Measurements from ENCODE around the gene ZSCAN25. TPM values are rescaled to one million over a fixed set of nuclear protein-coding genes. Genes with fewer than 3 reads are reported as not detected.
A peak's percentile ranks its signal among the peaks of the same experiment; 100 is the strongest.

ZSCAN25 gene
- total and polyA plus RNA-seq, 2 of the 13 experiments (the other 11 are each of a cell fraction or from before 2014, with no cell fraction given): 12.1 to 16.8 TPM

DNA sequence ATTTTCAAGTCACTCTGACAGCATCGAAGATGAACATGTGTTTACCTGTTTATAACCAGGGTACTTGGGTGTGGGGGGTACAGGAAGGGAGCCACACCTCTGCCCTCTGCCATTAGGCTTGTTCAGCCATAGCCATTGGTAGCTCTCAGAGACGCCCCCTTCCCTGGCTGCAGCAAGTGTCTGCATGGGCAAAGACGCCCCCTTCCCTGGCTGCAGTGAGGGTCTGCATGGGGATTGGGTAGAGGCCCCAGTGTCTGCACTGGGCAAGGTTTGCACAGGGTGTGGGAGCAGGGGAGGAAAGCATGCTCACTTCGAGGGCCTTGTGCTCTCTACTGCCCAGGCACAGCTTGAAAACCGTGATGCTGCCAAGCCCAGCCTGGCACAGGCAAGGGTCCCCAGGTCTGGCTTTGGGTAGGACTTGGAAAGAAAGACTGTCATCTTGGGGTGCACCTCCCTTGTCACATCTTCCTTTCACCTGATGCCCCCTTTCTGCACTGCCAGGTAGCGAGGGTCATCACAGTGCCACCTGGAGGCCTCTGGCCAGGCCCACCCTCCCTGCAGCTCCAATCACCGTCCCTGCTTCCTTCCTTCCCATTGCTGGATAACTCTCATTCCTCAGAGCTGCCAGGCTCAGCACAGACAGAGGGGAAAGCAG lies 15.0 kb upstream of the ZSCAN25 start (continued):
- TF ChIP-seq TEAD3 (CRISPR knock-in tag; optimal IDR thresholded peaks at IDR 0.05; ENCODE audit: borderline replicate concordance) (peak; percentile 29), IKZF4 (CRISPR knock-in tag; IDR thresholded peaks at IDR 0.05; ENCODE audit: borderline replicate concordance, low read depth, not compliant biosample characterization) (no peak), PHF8 (CRISPR knock-in tag; IDR thresholded peaks at IDR 0.05) (no peak), STAG1 (CRISPR knock-in tag; IDR thresholded peaks at IDR 0.05) (peak; percentile 30), HNRNPL (IDR thresholded peaks at IDR 0.05; ENCODE audit: low read depth, low read length) (0 out of 2 replicates have a peak, but pooled peaks have one; percentile 38), HDAC6 (IDR thresholded peaks at IDR 0.05; ENCODE audit: low read depth, low read length) (no peak), ZNF83 (CRISPR knock-in tag; IDR thresholded peaks at IDR 0.05; ENCODE audit: borderline replicate concordance) (no peak), GPN1 (CRISPR knock-in tag; IDR thresholded peaks at IDR 0.05; ENCODE audit: borderline replicate concordance) (no peak)
- TF ChIP-seq, protein P1, sequence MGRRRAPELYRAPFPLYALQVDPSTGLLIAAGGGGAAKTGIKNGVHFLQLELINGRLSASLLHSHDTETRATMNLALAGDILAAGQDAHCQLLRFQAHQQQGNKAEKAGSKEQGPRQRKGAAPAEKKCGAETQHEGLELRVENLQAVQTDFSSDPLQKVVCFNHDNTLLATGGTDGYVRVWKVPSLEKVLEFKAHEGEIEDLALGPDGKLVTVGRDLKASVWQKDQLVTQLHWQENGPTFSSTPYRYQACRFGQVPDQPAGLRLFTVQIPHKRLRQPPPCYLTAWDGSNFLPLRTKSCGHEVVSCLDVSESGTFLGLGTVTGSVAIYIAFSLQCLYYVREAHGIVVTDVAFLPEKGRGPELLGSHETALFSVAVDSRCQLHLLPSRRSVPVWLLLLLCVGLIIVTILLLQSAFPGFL (CRISPR knock-in tag; IDR thresholded peaks at IDR 0.05): no peak

DNA sequence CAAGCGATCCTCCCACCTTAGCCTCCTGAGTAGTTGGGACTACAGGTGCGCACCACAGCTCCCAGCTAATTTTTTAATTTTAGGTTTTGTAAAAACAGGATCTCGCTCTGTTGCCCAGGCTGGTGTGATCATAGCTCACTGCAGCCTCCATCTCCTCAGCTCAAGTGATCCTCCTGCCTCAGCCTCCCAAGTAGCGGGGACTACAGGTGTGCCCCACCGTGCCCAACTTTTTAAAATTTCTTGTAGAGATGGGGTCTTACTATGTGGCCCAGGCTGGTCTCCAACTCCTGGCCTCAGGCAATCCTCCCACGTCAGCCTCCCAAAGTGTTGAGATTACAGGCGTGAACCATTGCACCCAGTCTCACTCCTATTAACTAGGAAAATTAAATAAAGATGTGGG lies 11.2 kb upstream of the ZSCAN25 start:
- no peak for ATAC-seq
- H3K9ac ChIP-seq (ENCODE audit: insufficient read depth, low read depth, low read length): no peak overlapping the region
- no peak overlapping the region for H3K4me2 ChIP-seq (ENCODE audit: low read depth, low read length)
- H2AFZ ChIP-seq (ENCODE audit: low read length): no peak overlapping the region
- ChIA-PET CTCF (ENCODE audit: low intra/inter-chr PET ratio, low total read pairs) (no interaction called here), POLR2A (interaction anchor here (1.1 kb wide), 1 partner anchor 47 kb away, joined by 3 read pairs; the partner anchor contains the start of gene ZNF655)
- intact Hi-C loops (cut with micrococcal nuclease; ENCODE audit: unreplicated experiment): no loop called here
- H3K27me3 ChIP-seq (ENCODE audit: control insufficient read depth in 1 of 2, insufficient read depth in 2 of 2, low read length in 2 of 2): no peaks in the 10 kb centered on the region
- in situ Hi-C loops (cut with HindIII; ENCODE audit: extremely low pct_ligation_motif_present, low pct_unique_long_range_greater_than_20kb): no loop called here
- BruUV-seq (replicated peaks): no TSS peak
- no peaks in the 10 kb centered on the region for H4K20me1 ChIP-seq (ENCODE audit: insufficient read depth, low read length)
- FAIRE-seq: no peak
- no peaks in the 10 kb centered on the region for H3K9me3 ChIP-seq (ENCODE audit: low read length)
- H3K79me2 ChIP-seq (ENCODE audit: insufficient read depth, low read length): no peaks in the 10 kb centered on the region
- H3K4me3 ChIP-seq (replicated peaks in 1 of 3; ENCODE audit: insufficient read depth in 1 of 3, low read depth in 2 of 3, low read length in 3 of 3): no peak overlapping the region
- 94% methylated on average over 7 of the region's 7 CpGs for whole genome bisulfite sequencing (ENCODE audit: low lambda C conversion rate)
- peaks cover 30% of the 10 kb centered on the region for H3K4me1 ChIP-seq (ENCODE audit: insufficient read depth, low read length)
- no peak for DNase-seq (ENCODE audit: low spot score)
- no peak overlapping the region for H3K27ac ChIP-seq (ENCODE audit: extremely low read length, insufficient read depth, low read length)
- H3K36me3 ChIP-seq (replicated peaks in 1 of 2; ENCODE audit: control insufficient read depth in 1 of 2, insufficient read depth in 2 of 2, low read length in 2 of 2): no peaks in the 10 kb centered on the region
- TF ChIP-seq ZFP90 (CRISPR knock-in tag; IDR thresholded peaks at IDR 0.05; ENCODE audit: borderline replicate concordance): no peak
- TF ChIP-seq SMAD3 (CRISPR knock-in tag; IDR thresholded peaks at IDR 0.05): no peak
- TF ChIP-seq, protein P2, sequence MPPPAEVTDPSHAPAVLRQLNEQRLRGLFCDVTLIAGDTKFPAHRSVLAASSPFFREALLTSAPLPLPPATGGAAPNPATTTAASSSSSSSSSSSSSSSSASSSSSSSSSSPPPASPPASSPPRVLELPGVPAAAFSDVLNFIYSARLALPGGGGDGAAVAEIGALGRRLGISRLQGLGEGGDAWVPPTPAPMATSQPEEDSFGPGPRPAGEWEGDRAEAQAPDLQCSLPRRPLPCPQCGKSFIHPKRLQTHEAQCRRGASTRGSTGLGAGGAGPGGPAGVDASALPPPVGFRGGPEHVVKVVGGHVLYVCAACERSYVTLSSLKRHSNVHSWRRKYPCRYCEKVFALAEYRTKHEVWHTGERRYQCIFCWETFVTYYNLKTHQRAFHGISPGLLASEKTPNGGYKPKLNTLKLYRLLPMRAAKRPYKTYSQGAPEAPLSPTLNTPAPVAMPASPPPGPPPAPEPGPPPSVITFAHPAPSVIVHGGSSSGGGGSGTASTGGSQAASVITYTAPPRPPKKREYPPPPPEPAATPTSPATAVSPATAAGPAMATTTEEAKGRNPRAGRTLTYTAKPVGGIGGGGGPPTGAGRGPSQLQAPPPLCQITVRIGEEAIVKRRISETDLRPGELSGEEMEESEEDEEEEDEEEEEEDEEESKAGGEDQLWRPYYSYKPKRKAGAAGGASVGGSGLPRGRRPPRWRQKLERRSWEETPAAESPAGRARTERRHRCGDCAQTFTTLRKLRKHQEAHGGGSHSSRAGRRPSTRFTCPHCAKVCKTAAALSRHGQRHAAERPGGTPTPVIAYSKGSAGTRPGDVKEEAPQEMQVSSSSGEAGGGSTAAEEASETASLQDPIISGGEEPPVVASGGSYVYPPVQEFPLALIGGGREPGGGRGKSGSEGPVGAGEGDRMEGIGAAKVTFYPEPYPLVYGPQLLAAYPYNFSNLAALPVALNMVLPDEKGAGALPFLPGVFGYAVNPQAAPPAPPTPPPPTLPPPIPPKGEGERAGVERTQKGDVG (CRISPR knock-in tag; IDR thresholded peaks at IDR 0.05; ENCODE audit: borderline replicate concordance): no peak
- no peak for TF ChIP-seq SRSF9 (IDR thresholded peaks at IDR 0.05; ENCODE audit: borderline replicate concordance, insufficient read depth, low read depth, low read length, poor library complexity, severe bottlenecking)
- no peak for TF ChIP-seq NR3C1 (CRISPR knock-in tag; IDR thresholded peaks at IDR 0.05)
- TF ChIP-seq FOSL2 (CRISPR knock-in tag; IDR thresholded peaks at IDR 0.05): no peak
- TF ChIP-seq, protein P3, sequence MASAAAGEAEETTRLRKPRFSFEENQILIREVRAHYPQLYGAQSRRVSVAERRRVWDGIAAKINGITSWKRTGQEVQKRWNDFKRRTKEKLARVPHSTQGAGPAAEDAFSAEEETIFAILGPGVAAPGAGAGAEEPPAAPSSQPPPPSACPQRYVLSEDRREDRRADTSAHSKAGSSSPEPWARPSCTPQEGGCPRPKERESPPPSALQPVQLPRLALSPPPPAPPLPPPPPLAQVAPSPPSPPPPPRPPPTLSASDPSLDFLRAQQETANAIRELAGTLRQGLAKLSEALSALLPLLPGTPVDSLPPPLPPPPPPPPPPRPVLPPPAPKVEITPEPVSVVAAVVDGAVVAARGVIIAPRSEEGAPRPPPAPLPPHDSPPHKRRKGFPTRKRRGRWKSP (CRISPR knock-in tag; IDR thresholded peaks at IDR 0.05): no peak
- no peak for TF ChIP-seq PAF1 (CRISPR knock-in tag; IDR thresholded peaks at IDR 0.05)
- TF ChIP-seq ZNF775 (CRISPR knock-in tag; IDR thresholded peaks at IDR 0.05; ENCODE audit: borderline replicate concordance): no peak

Data from HepG2 (cell line).